Bronchial epithelial cell (primary cell): ENCODE data around the gene GRIK4. TPM values are rescaled to one million over a fixed set of nuclear protein-coding genes. Genes with fewer than 3 reads are reported as not detected.

ENCODE experiments used
- DNase-seq: peaks from one replicate; pipeline ENCODE4 v3.0.0-alpha.2; 2010; ENCODE audit warnings: low read depth
- FAIRE-seq: peaks from 2 replicates; lab custom pipeline; 2011; peaks lifted over from hg19 to GRCh38; lab: Jason Lieb, UNC
- H3K27me3 ChIP-seq: 2 replicates; pipeline ENCODE4 v1.5.1; 2011; ENCODE audit warnings: low read length; ENCODE audit not compliant: control insufficient read depth, insufficient read depth
- H3K36me3 ChIP-seq: 2 replicates; pipeline ENCODE4 v1.5.1; 2011; ENCODE audit warnings: low read length; ENCODE audit not compliant: control insufficient read depth, insufficient read depth
- H3K4me3 ChIP-seq: 2 replicates; pipeline ENCODE4 v1.5.1; 2011; ENCODE audit warnings: mild to moderate bottlenecking, low read depth, low read length, control low read depth
- total RNA-seq: library from RNA; depleted of rRNA; stranded (reverse); fragments of >200 nt; gene quantifications from 2 replicates; pipeline ENCODE4 v1.2.1, GENCODE V29; 2014
- TF ChIP-seq, protein P1 (sequence below): IDR thresholded peaks from 2 replicates; pipeline ENCODE4 v1.5.1; 2011; ENCODE audit warnings: mild to moderate bottlenecking, moderate library complexity, low read length, control low read depth, inconsistent platforms; ENCODE audit not compliant: insufficient read depth, severe bottlenecking

Gene GRIK4
- total RNA-seq, 1 donor from 2014 or later = not detected

DNA sequence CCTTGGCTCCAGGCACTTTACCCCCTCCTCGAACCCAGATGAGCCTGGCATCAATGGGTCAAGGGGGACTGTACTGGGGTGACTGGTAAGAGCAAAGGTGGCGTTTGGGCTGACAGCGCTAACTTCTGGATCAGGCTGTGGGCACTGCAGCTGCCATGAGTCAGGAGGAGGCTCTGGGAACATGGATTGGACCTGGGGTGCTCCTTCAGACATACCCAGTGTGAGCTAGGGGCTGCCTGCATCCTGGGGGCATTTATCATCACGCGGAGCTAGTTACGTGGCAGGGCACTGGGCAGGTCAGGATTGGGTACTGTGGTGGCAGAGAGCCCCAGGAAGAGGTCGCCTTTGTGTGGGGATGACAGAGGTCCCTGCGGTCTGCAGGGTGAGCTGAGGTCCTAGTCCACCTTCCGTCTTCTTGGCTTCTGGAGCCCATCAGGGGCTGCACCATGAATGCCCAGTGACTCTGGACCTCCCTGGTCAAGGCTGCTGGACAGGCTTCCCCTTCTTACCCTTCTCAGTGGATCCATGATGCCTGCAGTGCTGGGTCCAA, 13.1 kb downstream of the GRIK4 start:
- Histone ChIP-seq H3K27me3 (peaks cover 2% of the 10 kb centered on the region), H3K4me3 (no peak overlapping the region), H3K36me3 (no peaks in the 10 kb centered on the region)
- DNase-seq = no peak
- FAIRE-seq = peak; percentile 85
- TF ChIP-seq, protein P1, sequence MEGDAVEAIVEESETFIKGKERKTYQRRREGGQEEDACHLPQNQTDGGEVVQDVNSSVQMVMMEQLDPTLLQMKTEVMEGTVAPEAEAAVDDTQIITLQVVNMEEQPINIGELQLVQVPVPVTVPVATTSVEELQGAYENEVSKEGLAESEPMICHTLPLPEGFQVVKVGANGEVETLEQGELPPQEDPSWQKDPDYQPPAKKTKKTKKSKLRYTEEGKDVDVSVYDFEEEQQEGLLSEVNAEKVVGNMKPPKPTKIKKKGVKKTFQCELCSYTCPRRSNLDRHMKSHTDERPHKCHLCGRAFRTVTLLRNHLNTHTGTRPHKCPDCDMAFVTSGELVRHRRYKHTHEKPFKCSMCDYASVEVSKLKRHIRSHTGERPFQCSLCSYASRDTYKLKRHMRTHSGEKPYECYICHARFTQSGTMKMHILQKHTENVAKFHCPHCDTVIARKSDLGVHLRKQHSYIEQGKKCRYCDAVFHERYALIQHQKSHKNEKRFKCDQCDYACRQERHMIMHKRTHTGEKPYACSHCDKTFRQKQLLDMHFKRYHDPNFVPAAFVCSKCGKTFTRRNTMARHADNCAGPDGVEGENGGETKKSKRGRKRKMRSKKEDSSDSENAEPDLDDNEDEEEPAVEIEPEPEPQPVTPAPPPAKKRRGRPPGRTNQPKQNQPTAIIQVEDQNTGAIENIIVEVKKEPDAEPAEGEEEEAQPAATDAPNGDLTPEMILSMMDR = no peak

DNA sequence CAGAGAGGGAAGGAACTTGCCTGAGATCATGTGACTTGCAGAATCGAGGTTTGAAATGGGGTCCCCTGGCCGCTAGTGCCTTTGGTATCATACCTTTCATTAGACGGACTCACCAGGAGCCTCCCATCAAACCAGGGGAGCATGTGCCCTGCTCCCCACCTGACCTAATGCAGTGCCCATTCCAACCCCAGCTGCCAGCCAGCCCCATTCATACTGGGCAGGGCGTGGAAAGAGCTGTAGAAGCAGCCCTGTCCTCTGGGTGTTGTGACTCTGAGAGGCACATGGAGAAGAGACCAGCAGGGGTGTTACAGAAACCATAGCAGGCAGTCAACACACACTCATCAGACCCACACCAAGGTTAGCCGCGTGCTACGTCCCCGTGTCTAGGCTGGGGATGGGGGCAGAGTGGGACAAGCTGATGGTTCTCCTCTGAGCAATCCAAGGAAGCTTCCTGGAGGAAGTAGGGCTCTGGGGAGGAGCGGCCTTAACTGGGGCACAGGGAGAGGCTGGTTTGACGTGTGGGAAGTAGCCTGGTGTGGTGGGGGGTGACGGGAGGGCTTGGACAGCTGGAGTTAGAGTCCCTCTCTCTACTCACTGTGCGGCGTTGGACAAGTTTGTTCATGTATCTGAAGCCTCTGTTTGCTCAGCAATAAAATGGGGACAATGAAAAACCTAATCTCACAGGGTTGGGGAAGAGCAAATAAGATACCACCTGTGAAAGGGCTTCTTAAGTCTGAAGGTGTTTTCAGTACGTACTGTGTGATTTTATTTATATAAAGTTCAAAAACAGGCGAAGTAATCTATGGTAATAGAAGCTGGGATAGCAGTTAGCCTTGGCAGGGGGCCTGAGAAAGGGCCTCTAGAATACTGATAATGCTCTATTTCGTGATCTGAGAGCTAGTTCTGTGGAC, 14.0 kb downstream of the GRIK4 start:
- no peak overlapping the region for H3K4me3 ChIP-seq
- H3K36me3 ChIP-seq = no peaks in the 10 kb centered on the region
- TF ChIP-seq, protein P1 = no peak
- DNase-seq (no peak), FAIRE-seq (no peak)
- peaks cover 2% of the 10 kb centered on the region for H3K27me3 ChIP-seq

DNA sequence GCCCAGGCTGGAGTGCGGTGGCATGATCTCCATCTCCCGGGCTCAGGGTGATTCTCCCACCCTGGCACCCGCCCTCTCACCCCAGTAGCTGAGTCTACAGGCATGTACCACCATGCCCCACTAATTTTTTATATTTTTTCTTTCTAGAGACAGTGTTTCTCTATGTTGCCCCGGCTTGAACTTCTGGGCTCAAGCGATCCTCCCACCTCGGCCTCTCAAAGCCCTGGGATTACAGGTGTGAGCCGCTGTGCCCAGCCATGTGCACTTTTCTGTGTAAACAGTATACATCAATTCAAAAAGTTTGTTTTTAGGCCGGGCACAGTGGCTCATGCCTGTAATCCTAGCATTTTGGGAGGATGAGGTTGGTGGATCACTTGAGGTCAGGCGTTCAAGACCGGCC, 14.7 kb downstream of the GRIK4 start:
- TF ChIP-seq, protein P1 = no peak
- Histone ChIP-seq H3K27me3 (peaks cover 2% of the 10 kb centered on the region), H3K4me3 (no peak overlapping the region), H3K36me3 (no peaks in the 10 kb centered on the region)
- FAIRE-seq (no peak), DNase-seq (no peak)

DNA sequence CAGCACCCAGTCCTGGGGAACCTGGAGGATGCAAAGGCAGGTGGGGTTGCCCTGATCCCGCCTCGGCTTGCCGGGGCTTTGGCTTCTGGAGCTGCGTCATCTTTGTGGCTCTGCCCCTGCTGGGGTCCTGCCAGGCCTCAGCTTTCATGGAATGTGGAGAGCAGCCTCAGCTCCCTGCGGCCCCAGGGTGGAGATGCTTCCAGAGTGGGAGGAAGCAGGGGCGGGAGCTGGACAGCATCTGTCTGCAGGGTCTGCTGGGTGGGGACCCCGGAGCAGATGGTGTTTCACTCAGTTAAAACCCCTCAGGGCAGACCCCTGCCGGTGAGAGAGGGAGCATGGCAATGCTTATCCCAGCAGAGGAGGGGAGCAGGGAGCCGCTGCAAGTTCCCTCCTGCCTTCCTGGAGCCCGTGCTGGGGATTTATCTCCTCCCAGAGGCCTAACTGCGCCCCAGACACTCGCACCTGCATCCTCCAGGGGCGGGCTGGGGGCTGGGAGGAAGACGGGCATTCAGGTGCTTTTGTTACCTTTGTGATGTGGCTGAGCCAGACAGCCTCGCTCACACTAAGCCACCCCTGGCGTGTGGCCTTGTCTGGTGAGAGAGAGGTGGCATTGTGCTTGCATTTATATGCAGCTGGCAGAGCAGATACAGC, 15.7 kb downstream of the GRIK4 start:
- peaks cover 2% of the 10 kb centered on the region for H3K27me3 ChIP-seq
- FAIRE-seq = no peak

DNA sequence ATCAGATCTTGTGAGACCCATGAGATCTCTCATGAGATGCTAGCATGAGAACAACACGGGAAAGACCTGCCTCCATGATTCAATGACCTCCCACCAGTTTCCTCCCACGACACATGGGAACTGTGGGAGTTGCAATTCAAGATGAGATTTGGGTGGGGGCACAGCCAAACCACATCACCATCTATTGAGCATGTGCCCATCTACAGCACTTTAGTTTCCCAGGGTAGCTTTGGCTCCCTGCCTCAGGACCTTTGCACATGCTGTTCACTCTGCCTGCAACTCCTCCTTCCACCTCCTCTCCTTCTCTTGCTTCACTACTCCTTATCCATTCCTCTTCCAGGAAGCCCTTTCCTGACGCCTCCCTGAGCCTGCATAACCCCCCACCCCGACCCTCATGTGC, 17.2 kb downstream of the GRIK4 start:
- no peak overlapping the region for H3K4me3 ChIP-seq
- H3K27me3 ChIP-seq = peaks cover 2% of the 10 kb centered on the region
- no peak for DNase-seq
- no peak for FAIRE-seq
- TF ChIP-seq, protein P1 = no peak
- H3K36me3 ChIP-seq = no peaks in the 10 kb centered on the region

More for the DNA sequence above, 15.7 kb downstream of the GRIK4 start:
- no peak overlapping the region for H3K4me3 ChIP-seq
- TF ChIP-seq, protein P1 = no peak
- DNase-seq = no peak
- no peaks in the 10 kb centered on the region for H3K36me3 ChIP-seq
